Ishikawa (cell line): Measurements from ENCODE around the gene DENND5A.

Source experiments
- CEBPB ChIP-seq: IDR thresholded peaks from 2 replicates; pipeline ENCODE4 v1.6.1; 2012
- CREB1 ChIP-seq: IDR thresholded peaks from 2 replicates; pipeline ENCODE4 v1.6.1; 2012; ENCODE audit warnings: low read depth
- EGR1 ChIP-seq: IDR thresholded peaks from 2 replicates; pipeline ENCODE4 v1.6.1; 2012
- EP300 ChIP-seq: IDR thresholded peaks from 2 replicates; pipeline ENCODE4 v1.6.1; 2012; ENCODE audit warnings: borderline replicate concordance
- FOXM1 ChIP-seq: IDR thresholded peaks from 2 replicates; pipeline ENCODE4 v1.6.1; 2012; ENCODE audit warnings: low read depth, borderline replicate concordance
- MAX ChIP-seq: IDR thresholded peaks from 2 replicates; pipeline ENCODE4 v1.6.1; 2012
- NFIC ChIP-seq: IDR thresholded peaks from 2 replicates; pipeline ENCODE4 v1.6.1; 2012
- RAD21 ChIP-seq: IDR thresholded peaks from 2 replicates; pipeline ENCODE4 v1.6.1; 2012; ENCODE audit warnings: low read depth
- REST ChIP-seq: IDR thresholded peaks from 2 replicates; pipeline ENCODE4 v1.6.1; 2012; ENCODE audit warnings: low read depth, mild to moderate bottlenecking
- TAF1 ChIP-seq: IDR thresholded peaks from 2 replicates; pipeline ENCODE4 v1.6.1; 2012; ENCODE audit warnings: low read depth, mild to moderate bottlenecking
- TCF12 ChIP-seq: IDR thresholded peaks from 2 replicates; pipeline ENCODE4 v1.6.1; 2012; ENCODE audit warnings: low read depth
- TEAD4 ChIP-seq: IDR thresholded peaks from 2 replicates; pipeline ENCODE4 v1.6.1; 2012
- USF1 ChIP-seq: IDR thresholded peaks from 2 replicates; pipeline ENCODE4 v1.6.1; 2012
- YY1 ChIP-seq: IDR thresholded peaks from 2 replicates; pipeline ENCODE4 v1.6.1; 2012; ENCODE audit warnings: low read depth
- ZBTB7A ChIP-seq: IDR thresholded peaks from 2 replicates; pipeline ENCODE4 v1.6.1; 2012; ENCODE audit warnings: low read depth

The DENND5A gene

GRCh38 chr11:9153651-9154050 lies 111.5 kb downstream of the DENND5A start:
- TF ChIP-seq ZBTB7A (no peak), RAD21 (no peak), EGR1 (no peak)

GRCh38 chr11:9151631-9152030 lies 113.5 kb downstream of the DENND5A start:
- TF ChIP-seq EP300 (no peak), ZBTB7A (no peak), FOXM1 (no peak), CREB1 (no peak), REST (no peak), EGR1 (no peak), MAX (no peak), NFIC (no peak), TEAD4 (no peak), YY1 (no peak), USF1 (no peak), TAF1 (no peak), RAD21 (no peak), TCF12 (no peak), CEBPB (no peak)

- TF ChIP-seq CEBPB = no peak
- TF ChIP-seq YY1 = no peak
- TF ChIP-seq FOXM1 = no peak
- TF ChIP-seq USF1 = no peak
- no peak for TF ChIP-seq MAX
- TF ChIP-seq TAF1 = no peak
- TF ChIP-seq RAD21 = no peak
- TF ChIP-seq ZBTB7A = no peak
- TF ChIP-seq TEAD4 = no peak
Observed at GRCh38 chr11:9150926-9151325, 114.2 kb downstream of the DENND5A start.

GRCh38 chr11:9150501-9150900 lies 114.6 kb downstream of the DENND5A start:
- no peak for TF ChIP-seq TAF1
- no peak for TF ChIP-seq EP300
- TF ChIP-seq RAD21 = no peak
- no peak for TF ChIP-seq CREB1
- no peak for TF ChIP-seq CEBPB
- TF ChIP-seq USF1 = no peak
- no peak for TF ChIP-seq MAX

GRCh38 chr11:9148727-9149126 lies 116.4 kb downstream of the DENND5A start:
- TF ChIP-seq EGR1 = no peak
- no peak for TF ChIP-seq CEBPB

GRCh38 chr11:9148035-9148434 lies 117.1 kb downstream of the DENND5A start:
- TF ChIP-seq NFIC (no peak), TAF1 (no peak), MAX (no peak), RAD21 (no peak), CREB1 (no peak)

- TF ChIP-seq CREB1 (no peak), TAF1 (no peak), CEBPB (no peak), USF1 (no peak), MAX (no peak), REST (no peak), EP300 (no peak), NFIC (no peak), FOXM1 (no peak)
Observed at GRCh38 chr11:9146477-9146876, 118.7 kb downstream of the DENND5A start.
